ENCODE results near the gene KRT20.

DNA sequence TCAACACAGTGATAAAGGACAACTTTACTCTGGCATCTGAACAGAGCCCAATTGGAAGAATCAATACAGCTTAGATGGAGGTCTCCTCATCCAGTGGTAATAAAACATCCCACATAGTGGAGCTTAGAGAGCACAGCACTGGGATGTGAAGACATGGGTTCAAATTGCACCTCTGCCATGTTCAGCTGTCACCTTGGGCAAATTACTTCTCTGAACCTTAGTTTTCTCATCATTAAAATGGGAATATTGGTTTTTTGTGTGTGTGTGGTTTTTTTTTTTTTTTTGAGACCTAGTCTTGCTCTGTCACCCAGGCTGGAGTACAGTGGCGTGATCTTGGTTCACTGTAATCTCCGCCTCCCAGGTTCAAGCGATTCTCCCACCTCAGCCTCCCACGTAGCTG is 49.0 kb downstream of the KRT20 start:
- TF ChIP-seq EZH2 (IDR thresholded peaks at IDR 0.05; ENCODE audit: insufficient read depth, low read length): no peak
- TF ChIP-seq, protein P1, sequence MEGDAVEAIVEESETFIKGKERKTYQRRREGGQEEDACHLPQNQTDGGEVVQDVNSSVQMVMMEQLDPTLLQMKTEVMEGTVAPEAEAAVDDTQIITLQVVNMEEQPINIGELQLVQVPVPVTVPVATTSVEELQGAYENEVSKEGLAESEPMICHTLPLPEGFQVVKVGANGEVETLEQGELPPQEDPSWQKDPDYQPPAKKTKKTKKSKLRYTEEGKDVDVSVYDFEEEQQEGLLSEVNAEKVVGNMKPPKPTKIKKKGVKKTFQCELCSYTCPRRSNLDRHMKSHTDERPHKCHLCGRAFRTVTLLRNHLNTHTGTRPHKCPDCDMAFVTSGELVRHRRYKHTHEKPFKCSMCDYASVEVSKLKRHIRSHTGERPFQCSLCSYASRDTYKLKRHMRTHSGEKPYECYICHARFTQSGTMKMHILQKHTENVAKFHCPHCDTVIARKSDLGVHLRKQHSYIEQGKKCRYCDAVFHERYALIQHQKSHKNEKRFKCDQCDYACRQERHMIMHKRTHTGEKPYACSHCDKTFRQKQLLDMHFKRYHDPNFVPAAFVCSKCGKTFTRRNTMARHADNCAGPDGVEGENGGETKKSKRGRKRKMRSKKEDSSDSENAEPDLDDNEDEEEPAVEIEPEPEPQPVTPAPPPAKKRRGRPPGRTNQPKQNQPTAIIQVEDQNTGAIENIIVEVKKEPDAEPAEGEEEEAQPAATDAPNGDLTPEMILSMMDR (IDR thresholded peaks at IDR 0.05; ENCODE audit: insufficient read depth, low read depth, low read length): no peak

Data from astrocyte (in vitro differentiated cells and primary cell).